CD4-positive, alpha-beta T cell treated with Interferon alpha-2 for 1 hour (primary cell): ENCODE measurements around the gene BCDIN3D.
"Not testable (repeated sequence)": the region's sequence is repeated elsewhere in the genome, so short reads cannot be mapped to it uniquely, and the experiment has no call there.

Experiments
- DNase-seq, 2 donors: peaks; one replicate each; pipeline ENCODE4 v3.0.0-alpha.2; 2020 to 2022

The BCDIN3D gene, protein sequence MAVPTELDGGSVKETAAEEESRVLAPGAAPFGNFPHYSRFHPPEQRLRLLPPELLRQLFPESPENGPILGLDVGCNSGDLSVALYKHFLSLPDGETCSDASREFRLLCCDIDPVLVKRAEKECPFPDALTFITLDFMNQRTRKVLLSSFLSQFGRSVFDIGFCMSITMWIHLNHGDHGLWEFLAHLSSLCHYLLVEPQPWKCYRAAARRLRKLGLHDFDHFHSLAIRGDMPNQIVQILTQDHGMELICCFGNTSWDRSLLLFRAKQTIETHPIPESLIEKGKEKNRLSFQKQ

DNA sequence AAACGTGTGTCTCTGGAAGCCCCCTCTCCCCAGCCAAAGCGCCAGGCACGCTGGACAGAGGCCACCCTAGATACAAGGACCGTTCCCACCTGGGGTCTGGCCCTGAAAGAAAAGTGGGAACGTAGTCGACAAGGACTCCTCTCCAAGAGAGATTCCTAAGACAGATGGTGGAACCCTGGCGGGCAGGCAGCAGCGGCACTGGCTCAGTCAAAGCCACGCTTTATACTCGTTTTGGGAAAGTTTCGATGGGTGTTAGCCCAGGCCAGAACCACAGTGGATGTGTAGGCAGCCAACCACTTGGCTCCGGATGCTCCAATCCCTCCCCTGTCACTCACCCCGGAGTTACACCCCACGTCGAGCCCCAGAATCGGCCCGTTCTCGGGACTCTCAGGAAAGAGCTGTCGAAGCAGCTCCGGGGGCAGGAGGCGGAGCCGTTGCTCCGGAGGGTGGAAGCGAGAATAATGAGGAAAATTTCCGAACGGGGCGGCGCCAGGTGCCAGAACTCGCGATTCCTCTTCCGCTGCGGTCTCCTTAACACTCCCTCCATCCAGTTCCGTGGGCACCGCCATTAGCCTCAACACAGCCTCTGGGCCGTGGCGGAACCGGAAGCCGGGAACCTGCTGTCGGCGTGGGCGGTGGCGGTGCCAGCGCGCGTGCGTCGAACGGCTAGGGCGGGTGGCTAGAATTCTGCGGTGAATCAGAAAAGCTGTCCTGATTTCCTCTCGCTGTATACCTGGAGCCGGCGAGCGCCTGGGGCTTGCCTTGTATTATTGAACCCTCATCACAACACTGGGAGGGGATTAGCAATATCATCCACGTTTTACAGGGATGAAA, at the start of gene BCDIN3D:
TSS of gene BCDIN3D (minus strand) at position 588 of the 834 bp plus-strand sequence. CDS start at position 569, 19 bp downstream.
- DNase-seq = peak; percentile 89 to 92

DNA sequence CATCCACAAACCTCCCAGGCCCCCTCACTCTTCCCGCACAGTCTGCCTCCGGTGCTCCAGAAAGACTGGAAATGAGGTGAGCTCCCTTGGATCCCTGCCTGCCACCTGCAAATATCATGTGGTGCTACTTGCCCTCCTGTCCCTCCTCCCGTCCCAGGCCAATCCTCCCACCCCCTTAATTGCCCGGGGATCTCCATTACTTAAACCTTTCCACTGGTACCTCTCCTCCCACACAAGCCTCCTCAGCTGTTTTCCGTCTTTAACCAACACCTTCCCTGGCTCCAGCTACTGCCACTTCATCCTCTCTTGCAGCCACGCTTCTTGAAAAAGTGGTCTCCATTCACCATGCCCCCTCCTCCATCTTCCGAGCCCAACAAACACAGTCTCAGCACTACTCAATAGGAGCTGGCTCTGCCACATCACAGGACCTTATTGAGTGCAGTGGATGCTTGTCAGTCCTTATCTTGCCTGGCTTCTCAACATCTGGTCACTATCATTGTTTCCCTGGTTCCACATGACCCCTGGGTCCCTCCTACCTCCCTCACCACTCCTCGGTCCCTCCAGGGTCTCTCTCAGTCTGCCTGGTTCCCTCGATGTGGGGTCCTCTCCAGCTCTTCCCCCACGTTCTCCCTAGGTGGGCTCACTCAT, 49.3 kb upstream of the BCDIN3D start:
- DNase-seq = no peak

GRCh38 chr12:49891476-49891875, 48.6 kb upstream of the BCDIN3D start:
- DNase-seq = no peak

GRCh38 chr12:49891012-49891411, 48.1 kb upstream of the BCDIN3D start:
- DNase-seq = no peak

DNA sequence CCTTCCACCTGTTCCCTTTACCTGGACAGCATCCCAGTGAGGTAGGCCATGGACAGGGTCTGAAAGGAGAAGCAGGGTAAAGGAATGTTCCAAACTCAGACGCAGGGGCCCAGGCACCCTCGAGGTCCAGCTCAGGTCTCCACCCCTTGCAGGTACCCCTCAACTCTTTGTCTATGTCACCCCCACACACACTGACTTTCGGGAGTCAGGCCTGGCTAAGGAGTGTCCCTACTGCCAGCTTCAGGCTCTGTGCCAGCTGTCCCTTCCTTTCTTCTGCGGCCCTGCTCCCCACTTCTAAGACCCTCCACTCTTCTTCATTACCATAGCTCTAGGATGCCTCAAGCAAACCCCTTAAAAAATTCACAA, 47.2 kb upstream of the BCDIN3D start:
- DNase-seq = no peak

DNA sequence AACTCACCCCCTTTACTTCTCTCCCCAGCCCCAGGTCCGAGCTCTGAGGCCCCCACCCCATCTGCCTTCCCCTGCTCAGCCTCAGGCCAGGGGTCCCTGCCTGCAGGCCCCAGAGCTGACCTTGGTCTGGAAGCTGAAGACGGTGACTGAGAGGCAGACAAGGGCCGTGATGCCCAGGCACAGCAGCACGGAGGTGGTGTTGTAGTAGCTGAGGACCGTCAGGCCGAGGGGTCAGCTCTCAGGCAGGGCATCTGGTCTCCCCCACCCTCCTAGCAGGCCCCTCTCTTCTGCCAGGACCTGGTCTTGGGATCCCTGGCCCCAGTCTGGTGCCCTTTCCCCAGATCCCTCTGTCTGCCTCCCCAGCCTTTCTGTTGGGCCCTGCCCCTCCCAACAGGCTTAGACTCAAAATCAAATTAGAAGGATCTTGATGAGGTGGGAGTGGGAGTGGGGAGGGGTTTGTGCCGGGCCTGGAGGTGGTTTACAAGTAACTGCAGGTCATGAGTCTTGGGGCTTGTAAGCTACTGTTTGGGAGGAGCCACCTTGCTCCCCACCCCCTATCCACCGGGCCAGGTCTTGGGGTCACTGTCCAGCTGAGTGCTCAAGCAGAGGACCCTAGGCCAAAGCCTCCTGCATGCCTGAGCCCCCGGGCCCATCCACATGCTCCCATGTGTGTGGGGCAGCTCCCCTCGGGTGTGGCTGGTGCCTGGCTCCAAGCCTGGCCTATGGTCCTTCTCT, 46.6 kb upstream of the BCDIN3D start:
- DNase-seq = no peak

DNA sequence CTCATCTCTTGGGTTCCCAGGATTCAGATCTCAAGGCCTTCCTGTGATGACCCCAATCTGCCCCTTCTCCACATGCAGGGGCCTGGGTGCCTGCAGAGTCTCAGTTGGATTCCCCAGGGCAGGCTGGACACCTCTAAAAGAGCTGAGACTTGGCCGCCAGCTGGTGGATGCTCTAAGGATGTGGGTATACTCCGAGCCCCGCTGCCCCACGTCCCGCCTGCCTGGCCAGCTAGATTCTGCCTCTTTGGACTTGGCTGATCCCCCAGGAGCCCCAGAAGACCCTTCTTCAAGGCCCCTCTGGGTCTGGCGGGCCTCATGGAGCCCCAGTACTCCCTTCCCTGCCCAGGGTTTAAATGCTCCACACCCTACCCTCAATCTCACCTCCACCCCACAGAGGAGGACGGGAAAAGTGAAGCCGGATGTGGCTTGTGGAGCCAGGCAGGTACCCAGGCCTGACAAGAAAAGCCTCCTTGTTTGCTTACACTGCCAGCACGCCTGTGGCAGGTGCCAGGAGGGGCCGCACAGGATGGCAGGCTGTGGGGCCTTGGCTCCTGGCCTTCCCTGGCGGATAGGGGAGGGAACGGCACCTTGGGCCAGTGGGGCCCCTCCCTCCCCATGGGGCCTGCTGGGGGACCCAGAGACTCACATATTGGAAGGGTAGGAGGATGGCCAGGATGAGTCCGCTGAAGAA, 45.7 kb upstream of the BCDIN3D start:
- DNase-seq = no peak

- DNase-seq = no peak
Observed at GRCh38 chr12:49887536-49888401, 44.9 kb upstream of the BCDIN3D start.

- no peak for DNase-seq
Observed at GRCh38 chr12:49887091-49887490, 44.2 kb upstream of the BCDIN3D start.

GRCh38 chr12:49885663-49886461, 43.0 kb upstream of the BCDIN3D start:
- DNase-seq = no peak

DNA sequence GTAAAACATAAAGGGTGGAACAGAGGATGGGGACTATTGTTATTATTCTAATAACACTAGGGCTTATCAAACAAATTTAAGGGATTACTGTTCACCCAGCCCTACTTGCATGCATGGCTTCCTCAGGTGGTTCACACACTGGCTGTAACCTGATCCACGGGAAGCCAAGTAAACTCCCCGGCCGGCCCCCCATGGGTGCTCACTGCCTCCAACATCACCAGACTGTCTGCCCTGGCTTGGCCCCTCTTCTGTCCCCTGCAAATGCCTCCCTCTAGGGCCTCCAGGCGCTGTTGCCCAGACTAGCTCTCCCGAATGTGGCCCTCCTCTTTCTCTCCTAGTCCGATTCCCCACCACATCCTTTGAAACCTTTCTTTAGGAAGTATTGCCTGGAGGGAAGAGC, 42.2 kb upstream of the BCDIN3D start:
- DNase-seq = no peak

GRCh38 chr12:49882851-49883464, 40.1 kb upstream of the BCDIN3D start:
- DNase-seq = no peak

GRCh38 chr12:49882248-49882850, 39.4 kb upstream of the BCDIN3D start:
- no peak for DNase-seq

GRCh38 chr12:49881415-49882247, 38.7 kb upstream of the BCDIN3D start:
- no peak for DNase-seq

GRCh38 chr12:49880756-49881414, 38.0 kb upstream of the BCDIN3D start:
- no peak for DNase-seq

- not testable (repeated sequence) for DNase-seq
Observed at GRCh38 chr12:49879065-49879464, 36.2 kb upstream of the BCDIN3D start.

DNA sequence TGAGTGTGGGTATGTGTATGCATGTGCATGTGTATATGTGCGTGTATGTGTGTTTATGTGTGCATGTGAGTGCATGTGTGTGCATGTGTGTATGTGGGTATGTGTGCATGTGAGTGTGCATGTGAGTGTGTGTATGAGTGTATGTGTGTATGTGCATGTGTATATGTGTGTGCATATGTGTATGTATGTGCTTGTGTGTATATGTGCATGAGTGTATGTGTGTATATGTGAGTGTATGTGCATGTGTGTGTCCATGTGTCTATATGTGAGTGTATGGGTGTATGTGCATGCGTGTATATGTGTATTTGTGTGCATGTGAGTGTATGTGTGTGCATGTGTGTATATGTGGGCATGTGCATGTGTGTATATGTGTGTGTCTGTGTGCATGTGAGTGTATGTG, 35.1 kb upstream of the BCDIN3D start:
- no peak for DNase-seq

GRCh38 chr12:49877066-49877465, 34.2 kb upstream of the BCDIN3D start:
- DNase-seq = no peak
